C4-2B (cell line): ENCODE data around the gene SLC35E2B.

Source experiments
- CTCF ChIP-seq: fragments of 450-650 bp; conservative IDR thresholded peaks from 2 replicates; pipeline ENCODE4 v1.5.1; 2017; ENCODE audit warnings: mild to moderate bottlenecking
- ZFX ChIP-seq: fragments of 450-650 bp; IDR thresholded peaks from 2 replicates; pipeline ENCODE4 v1.6.1; 2017

- TF ChIP-seq CTCF (no peak), ZFX (no peak)
These were observed 21.1 kb downstream of the SLC35E2B start for GRCh38 chr1:1671365-1672119.
